Measurements from ENCODE around the gene UNC79. TPM values are rescaled to one million over a fixed set of nuclear protein-coding genes. Genes with fewer than 3 reads are reported as not detected.

Gene UNC79
- total RNA-seq, 2 donors from 2014 or later = 0.05 to 0.09 TPM

DNA sequence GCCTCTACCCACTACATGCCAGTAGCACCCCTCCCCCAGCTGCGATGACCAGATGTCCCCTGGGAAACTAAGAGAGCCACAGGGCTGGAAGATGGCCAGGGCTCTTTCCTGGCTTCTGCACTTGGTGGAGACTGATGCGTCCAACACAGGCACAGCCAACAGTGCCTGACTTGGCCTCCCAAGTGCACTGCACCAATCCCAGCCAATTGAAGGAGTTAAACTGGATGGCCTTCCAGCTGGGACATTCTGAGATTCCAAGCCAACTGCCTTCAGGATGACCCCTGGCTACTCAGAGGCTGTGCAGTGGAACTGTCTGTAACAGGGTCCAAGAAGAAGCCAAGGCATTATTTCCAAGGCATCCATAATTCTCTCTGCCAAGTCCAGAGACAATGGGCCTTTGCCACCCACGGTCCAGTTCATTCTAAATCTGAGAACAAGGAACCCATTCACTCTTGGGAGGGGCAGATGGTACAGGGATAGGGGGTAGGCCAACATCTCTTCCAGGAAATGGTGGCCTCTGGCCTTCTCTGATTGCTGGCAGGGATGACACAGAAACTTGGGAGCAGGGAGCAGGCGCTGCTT is 322.3 kb downstream of the UNC79 start:
- Mint-ChIP-seq H3K36me3 (ENCODE audit: insufficient read depth in 2 of 2) (no peaks in the 10 kb centered on the region), H3K4me1 (ENCODE audit: low read depth) (peaks cover 4% of the 10 kb centered on the region), H3K4me3 (no peak overlapping the region), H3K27ac (no peak overlapping the region), H3K9me3 (no peaks in the 10 kb centered on the region), H3K27me3 (ENCODE audit: low read depth) (no peaks in the 10 kb centered on the region)
- DNase-seq = no peak
- no peak for ATAC-seq (replicated peaks in 1 of 2)

DNA sequence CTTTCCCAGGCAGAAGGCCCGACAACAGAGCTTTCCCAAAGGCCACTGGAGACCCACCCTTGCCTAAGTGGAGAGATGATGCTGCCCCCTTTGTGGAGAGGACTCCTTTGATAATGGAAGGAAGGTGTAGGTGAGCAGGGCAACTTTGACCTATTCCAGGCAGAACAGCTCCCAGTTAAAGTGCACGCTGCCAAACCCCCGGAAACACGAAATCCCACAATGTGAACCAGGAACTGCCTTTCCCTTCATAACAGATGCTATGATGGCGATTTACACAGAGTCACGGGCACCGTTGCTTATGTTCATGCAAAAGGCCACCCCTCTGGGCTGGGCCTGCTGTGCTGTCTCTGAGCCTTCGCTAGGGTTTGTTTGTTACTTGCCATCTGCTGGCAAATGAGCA is 322.9 kb downstream of the UNC79 start:
- no peak for DNase-seq
- ATAC-seq (replicated peaks in 1 of 2) = no peak
- no peaks in the 10 kb centered on the region for H3K9me3 Mint-ChIP-seq
- peaks cover 4% of the 10 kb centered on the region for H3K4me1 Mint-ChIP-seq (ENCODE audit: low read depth)
- no peak overlapping the region for H3K4me3 Mint-ChIP-seq
- H3K27me3 Mint-ChIP-seq (ENCODE audit: low read depth) = peaks cover under 1% of the 10 kb centered on the region
- H3K27ac Mint-ChIP-seq = no peak overlapping the region
- H3K36me3 Mint-ChIP-seq (ENCODE audit: insufficient read depth in 2 of 2) = no peaks in the 10 kb centered on the region

DNA sequence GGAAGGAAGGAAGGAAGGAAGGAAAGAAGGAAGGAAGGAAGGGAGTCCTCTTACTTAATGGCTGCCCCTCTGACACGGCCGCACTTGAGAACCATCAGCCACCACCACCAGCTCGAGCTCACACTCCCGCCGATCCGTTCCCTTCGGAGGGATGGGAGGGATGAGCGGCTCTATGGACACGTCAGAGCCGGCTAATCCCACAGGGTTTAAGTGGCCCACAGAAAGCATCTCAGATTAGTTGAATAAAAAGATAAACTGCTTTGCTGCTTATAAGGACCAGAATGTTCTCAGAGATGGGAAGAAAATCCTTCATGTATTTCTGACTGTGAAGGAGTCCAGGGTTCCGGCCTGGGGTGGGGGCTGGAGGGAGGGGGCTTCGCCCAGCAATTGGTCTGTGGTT is 326.5 kb downstream of the UNC79 start:
- no peaks in the 10 kb centered on the region for H3K9me3 Mint-ChIP-seq
- no peaks in the 10 kb centered on the region for H3K36me3 Mint-ChIP-seq (ENCODE audit: insufficient read depth in 2 of 2)
- no peak overlapping the region for H3K27ac Mint-ChIP-seq
- ATAC-seq (replicated peaks in 1 of 2) = no peak
- no peaks in the 10 kb centered on the region for H3K4me1 Mint-ChIP-seq (ENCODE audit: low read depth)
- no peak overlapping the region for H3K4me3 Mint-ChIP-seq
- no peak for DNase-seq
- peaks cover 23% of the 10 kb centered on the region for H3K27me3 Mint-ChIP-seq (ENCODE audit: low read depth)

Other genes with a start within 250 kb of the UNC79 start
- 10 to 100 TPM; 21.1 to 27.5 TPM for gene MOAP1, start 246.0 kb upstream of the UNC79 start, total RNA-seq
- 10 to 100 TPM; 12.9 to 15.4 TPM for gene LYSET, start 245.6 kb upstream of the UNC79 start, total RNA-seq
- 10 to 100 TPM; 22.3 to 27.8 TPM for gene GON7, start 223.9 kb upstream of the UNC79 start, total RNA-seq
- gene UBR7, start 223.7 kb upstream of the UNC79 start, total RNA-seq = 10 to 100 TPM; 35.2 to 36.3 TPM
- 10 to 100 TPM; 11.0 to 12.5 TPM for gene BTBD7, start 97.9 kb upstream of the UNC79 start, total RNA-seq
- gene COX8C, start 83.8 kb upstream of the UNC79 start, total RNA-seq = 1 to 10 TPM in 1 of 2 donors, not detected in 1; 1.2 TPM

All from activated T-cell treated with anti-CD3 and anti-CD28 coated beads, Interleukin-2, amount 50 U/mL, for 72 hours (primary cell).